T-helper 2 cell treated with Interferon-gamma antibody and Interleukin-4, amounts not matched to agents 5 μg/mL and 100 μg/mL, for 36 hours (primary cell): ENCODE results near the gene FOXO6.

Source experiments
- DNase-seq: peaks from one replicate; pipeline ENCODE4 v3.0.0; 2021; ENCODE audit warnings: low spot score
- H3K27ac Mint-ChIP-seq: one replicate; pipeline ENCODE4 v1.8.0; 2021; ENCODE audit warnings: mild to moderate bottlenecking, mixed read lengths
- H3K27me3 Mint-ChIP-seq: one replicate; pipeline ENCODE4 v1.8.0; 2021; ENCODE audit warnings: low read depth, mixed read lengths
- H3K36me3 Mint-ChIP-seq: one replicate; pipeline ENCODE4 v1.8.0; 2021; ENCODE audit warnings: low read depth, mixed read lengths
- H3K4me1 Mint-ChIP-seq: one replicate; pipeline ENCODE4 v1.8.0; 2021; ENCODE audit warnings: low read depth, mixed read lengths
- H3K4me3 Mint-ChIP-seq: one replicate; pipeline ENCODE4 v1.8.0; 2022; ENCODE audit warnings: mild to moderate bottlenecking, moderate library complexity, mixed read lengths
- H3K9me3 Mint-ChIP-seq: one replicate; pipeline ENCODE4 v1.8.0; 2021; ENCODE audit warnings: mixed read lengths

FOXO6 gene

DNA sequence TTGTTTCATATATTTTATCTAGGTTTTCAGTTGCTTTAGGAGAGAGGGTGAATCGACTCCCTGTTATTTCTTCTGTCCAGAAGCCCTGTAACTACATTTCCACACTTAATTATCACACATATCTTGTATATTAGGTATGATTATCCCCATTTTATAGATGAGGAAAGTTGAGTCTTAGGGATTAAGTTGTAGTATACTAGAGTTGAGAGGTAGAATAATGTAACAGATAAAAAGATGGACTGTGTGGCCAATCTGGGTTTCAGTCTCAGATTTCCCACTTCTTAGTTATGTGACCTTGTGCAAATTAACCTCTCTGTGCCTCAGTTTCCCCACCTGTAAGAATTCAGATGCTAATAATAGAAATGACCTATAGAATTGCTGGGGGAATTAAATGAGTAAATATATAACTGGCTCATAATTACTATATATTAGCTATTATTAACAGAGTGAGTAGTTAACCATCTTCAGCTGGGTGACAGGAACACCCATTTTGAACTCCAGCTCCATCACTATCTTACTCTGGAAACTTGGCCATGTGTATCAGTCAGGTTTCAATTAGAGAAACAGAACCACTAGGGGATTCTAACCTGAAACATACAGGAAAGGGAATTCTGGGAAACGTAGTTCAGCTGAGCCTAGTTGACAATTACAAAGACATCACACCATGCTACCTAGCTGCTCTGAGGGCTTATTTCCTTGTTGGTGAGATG is 20.4 kb upstream of the FOXO6 start:
- Mint-ChIP-seq H3K4me1 (peaks cover 8% of the 10 kb centered on the region), H3K9me3 (peaks cover 4% of the 10 kb centered on the region), H3K4me3 (no peak overlapping the region), H3K27me3 (peaks cover 15% of the 10 kb centered on the region), H3K27ac (no peak overlapping the region), H3K36me3 (no peaks in the 10 kb centered on the region)
- DNase-seq = no peak

DNA sequence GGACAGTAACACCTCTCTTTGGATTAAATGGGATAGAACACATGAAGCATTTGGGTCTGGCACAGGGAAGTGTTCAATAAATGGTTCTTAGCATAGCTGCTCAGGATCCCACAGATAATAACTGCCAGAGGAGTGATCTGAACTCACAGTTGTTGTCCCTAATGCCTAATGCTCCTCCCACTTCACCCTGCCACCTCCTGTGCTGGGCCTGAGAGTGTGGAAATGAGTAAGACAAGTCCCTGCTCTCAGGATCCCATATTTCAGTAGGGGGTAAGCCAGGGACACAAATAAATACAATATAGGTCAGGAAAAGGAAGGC is 19.9 kb upstream of the FOXO6 start:
- Mint-ChIP-seq H3K4me3 (no peak overlapping the region), H3K36me3 (no peaks in the 10 kb centered on the region), H3K27me3 (peaks cover 13% of the 10 kb centered on the region), H3K27ac (no peak overlapping the region), H3K4me1 (peaks cover 8% of the 10 kb centered on the region), H3K9me3 (peaks cover 4% of the 10 kb centered on the region)
- DNase-seq = no peak

DNA sequence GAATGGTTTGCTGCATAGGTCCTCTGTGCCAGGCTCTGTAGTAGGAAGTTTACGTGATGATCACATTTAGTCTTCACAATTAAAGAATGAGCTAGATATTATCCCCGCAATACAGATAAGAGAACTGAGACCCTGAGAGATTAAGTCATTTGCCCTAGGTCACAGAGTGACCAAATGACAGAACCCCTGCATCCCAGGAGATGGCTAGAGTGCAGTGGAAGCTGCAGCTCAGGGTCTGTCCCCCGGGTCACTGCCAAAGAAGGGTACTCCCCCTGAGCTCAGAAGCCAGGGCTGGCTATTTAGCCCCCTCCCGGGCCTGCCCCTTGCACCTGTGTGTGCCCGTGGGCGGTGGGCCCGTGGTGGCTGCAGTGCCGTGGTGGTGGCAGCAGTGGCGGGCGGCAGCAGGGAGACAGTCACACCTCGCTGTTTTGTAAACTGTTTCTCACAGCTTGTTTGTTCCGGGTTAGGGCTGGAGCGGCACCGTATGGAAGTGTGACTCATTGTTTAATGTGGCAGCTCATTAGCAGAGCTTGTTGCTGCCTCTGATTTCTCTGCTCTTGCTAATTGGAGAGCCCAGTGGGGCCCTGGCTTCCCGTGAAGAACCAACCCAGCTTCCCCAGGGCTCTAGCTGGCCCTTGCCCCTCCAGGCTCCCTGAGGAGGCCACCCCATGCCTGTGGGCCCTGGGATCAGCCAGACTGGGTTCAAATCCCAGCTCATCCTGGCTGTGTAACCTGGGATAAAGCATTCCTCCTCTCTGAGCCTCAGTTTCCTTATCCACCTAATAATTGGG is 19.3 kb upstream of the FOXO6 start:
- Mint-ChIP-seq H3K36me3 (no peaks in the 10 kb centered on the region), H3K27ac (no peak overlapping the region), H3K27me3 (peaks cover 12% of the 10 kb centered on the region)

DNA sequence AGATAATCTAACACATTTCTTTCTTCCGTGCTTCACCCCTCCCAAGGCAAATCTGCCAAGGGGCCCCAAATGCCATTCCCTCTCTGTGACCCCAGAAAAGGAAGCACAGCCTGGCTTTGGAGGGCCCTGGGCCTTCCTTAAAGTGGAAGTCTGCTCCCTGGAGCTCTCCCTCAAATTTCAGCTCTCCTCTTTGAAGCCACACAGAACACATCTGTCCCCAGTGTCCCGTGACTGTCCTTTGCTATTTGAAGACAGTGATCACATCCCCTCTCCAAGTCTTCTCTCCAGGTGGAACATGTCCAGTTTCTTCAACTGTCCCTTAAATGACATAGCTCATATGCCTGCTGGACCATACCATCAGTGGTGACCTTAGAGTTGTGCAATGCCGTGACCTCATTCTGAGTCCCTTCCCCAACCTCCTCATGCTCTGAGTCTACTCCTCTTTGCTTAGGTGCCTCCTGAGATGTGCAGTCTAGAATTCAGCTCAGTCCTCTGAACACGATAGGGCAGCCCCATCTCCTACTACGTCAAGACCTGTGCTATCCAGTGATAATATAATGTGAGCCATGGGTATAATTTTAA is 18.4 kb upstream of the FOXO6 start:
- Mint-ChIP-seq H3K27ac (no peak overlapping the region), H3K4me1 (peaks cover 8% of the 10 kb centered on the region), H3K9me3 (peaks cover 4% of the 10 kb centered on the region), H3K27me3 (peaks cover 8% of the 10 kb centered on the region), H3K36me3 (no peaks in the 10 kb centered on the region), H3K4me3 (no peak overlapping the region)
- no peak for DNase-seq

More for the DNA sequence above, 19.3 kb upstream of the FOXO6 start:
- no peak for DNase-seq
- H3K4me3 Mint-ChIP-seq = no peak overlapping the region
- peaks cover 4% of the 10 kb centered on the region for H3K9me3 Mint-ChIP-seq
- peaks cover 8% of the 10 kb centered on the region for H3K4me1 Mint-ChIP-seq

DNA sequence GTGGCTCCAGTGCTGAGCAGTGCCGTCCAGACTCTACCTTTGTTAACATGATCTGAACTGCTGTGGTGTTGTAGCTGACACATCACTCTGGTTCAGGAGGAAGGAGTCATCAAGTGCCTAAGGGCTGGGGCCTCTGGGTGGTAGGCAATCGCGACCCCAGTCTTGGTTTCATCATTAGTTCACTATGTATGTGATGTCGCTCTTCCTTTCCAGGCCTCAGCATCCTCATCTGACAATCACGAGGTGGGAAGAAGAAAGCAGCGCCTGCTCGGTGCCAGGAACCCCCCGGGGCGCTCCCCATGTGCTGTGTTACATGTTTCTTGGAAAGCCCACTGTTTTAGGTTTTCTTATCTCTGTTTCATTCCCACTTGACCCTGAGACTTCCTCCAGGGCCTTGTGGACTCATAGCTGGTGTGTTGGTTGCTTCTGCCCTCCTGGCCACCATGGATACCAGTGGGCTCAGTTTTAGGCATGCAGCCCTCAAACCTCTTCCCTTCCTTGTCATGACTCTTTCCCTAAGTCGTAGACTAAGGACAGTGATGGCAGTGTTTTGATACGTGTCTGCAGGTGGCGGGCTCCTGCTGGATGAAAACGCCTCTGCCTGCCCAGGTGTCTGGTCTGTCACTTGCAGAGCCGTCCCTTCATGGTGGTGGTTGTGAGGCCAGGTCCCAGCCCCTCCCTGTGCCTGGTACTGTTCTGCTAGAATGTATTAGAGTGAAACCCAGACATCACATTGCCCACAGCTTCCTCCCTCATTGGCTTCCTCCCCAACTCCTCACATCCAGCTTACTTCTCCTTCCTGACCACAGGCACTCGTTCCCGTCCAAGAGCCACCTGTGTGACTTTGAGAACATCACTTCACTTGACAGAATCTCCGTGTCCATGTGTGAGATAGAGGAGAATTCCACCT is 17.2 kb upstream of the FOXO6 start:
- H3K27me3 Mint-ChIP-seq = peaks cover 6% of the 10 kb centered on the region
- DNase-seq = no peak
- no peaks in the 10 kb centered on the region for H3K9me3 Mint-ChIP-seq
- no peaks in the 10 kb centered on the region for H3K36me3 Mint-ChIP-seq
- H3K27ac Mint-ChIP-seq = peak overlapping the region; percentile 34
- H3K4me1 Mint-ChIP-seq = peaks cover 8% of the 10 kb centered on the region
- no peak overlapping the region for H3K4me3 Mint-ChIP-seq

DNA sequence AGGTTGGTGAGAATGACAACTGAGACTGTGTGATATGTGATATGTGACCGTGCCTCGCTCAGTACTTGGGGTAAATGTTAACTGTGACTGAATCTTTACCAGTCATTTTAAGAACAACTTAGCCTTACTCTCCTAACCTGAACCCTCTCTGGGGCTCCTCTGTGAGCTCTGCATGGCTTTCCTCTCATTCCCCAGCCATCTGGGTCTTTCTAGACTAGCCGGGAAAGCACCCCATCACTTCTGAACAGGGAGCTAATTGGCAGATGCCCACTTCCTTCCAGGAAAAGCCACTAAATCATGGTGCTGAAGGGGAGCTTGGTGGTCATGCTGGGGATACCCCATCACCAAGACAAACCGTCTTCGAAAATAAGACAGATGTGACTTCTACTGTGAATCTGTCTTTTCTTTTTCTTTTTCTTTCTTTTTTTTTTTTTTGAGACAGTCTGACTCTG is 16.5 kb upstream of the FOXO6 start:
- H3K36me3 Mint-ChIP-seq = no peaks in the 10 kb centered on the region
- DNase-seq = no peak
- H3K4me3 Mint-ChIP-seq = no peak overlapping the region
- H3K9me3 Mint-ChIP-seq = no peaks in the 10 kb centered on the region
- peak overlapping the region; percentile 34 for H3K27ac Mint-ChIP-seq
- H3K27me3 Mint-ChIP-seq = peaks cover 7% of the 10 kb centered on the region
- peaks cover 8% of the 10 kb centered on the region for H3K4me1 Mint-ChIP-seq

DNA sequence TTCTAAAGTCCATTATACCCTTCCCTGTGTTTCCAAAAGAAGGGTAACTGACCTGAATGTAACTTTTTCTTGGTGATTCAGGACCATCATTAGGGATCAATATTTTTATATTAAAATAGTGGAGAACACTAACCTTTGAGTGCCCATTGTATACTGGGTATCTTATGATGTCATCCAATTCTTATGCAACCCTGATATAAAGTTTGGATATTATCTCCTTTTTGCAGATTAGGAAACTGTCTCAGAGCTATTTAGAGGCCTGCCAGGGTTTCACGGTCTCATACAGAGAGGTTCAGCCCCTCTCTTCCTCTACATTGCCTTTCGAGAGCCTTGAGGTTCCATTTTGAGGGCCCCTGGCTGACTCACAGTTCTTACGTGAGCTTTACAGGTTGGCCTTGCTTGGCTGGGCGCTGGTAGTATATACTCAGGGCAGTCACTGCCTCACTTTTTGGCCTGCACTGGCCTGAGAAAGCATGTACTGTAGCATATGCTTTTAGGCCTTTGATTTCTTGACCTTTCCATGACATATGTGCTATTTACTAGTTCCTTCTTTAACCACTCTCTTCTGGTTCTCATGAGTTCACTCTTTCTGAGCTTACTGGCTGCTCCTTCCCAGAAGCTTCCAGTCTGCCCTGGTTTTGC is 15.7 kb upstream of the FOXO6 start:
- Mint-ChIP-seq H3K4me1 (peaks cover 8% of the 10 kb centered on the region), H3K4me3 (no peak overlapping the region), H3K27ac (no peak overlapping the region), H3K9me3 (no peaks in the 10 kb centered on the region), H3K27me3 (peaks cover 4% of the 10 kb centered on the region), H3K36me3 (no peaks in the 10 kb centered on the region)
- no peak for DNase-seq

DNA sequence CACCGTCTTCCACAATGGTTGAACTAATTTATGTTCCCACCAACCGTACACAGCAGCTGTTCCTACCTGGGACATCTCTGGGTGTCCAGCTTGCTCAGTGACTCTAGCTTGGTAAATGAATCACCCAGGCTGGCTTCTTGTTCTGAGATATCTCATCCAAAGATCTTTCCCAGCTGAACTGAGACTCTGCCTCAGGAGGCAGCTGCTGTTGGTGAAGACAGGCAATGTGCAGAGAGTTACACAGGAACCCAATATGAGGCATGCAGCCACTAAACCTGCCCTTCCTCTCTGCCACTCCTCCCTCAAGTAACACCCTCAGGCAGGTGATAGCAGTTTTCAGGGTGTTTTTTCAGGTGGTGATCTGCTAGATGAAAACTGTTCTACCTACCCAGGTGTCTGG is 14.0 kb upstream of the FOXO6 start:
- Mint-ChIP-seq H3K27ac (no peak overlapping the region), H3K4me1 (peaks cover 8% of the 10 kb centered on the region), H3K27me3 (peaks cover 4% of the 10 kb centered on the region), H3K9me3 (no peaks in the 10 kb centered on the region), H3K36me3 (no peaks in the 10 kb centered on the region), H3K4me3 (no peak overlapping the region)
- no peak for DNase-seq

DNA sequence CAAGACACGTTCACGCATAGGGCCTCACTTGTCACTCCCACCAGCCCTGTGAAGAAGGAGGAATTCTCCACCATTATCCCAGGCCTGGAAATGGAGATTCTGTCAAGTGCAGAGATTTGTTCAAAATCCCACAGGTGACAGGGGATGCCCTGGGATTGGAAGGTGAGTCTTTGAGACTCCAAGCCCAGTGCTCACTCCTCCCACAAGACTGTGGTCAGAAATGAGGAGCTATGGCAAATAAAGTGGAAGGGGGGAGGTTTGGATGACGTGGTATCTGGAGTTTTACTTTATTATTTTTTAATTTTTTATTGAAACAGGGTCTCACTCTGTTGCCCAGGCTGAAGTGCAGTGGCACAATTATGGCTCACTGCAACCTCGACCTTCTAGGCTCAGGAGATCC is 12.8 kb upstream of the FOXO6 start:
- H3K9me3 Mint-ChIP-seq = no peaks in the 10 kb centered on the region
- H3K27me3 Mint-ChIP-seq = peaks cover 4% of the 10 kb centered on the region
- no peak for DNase-seq
- H3K4me1 Mint-ChIP-seq = peaks cover 8% of the 10 kb centered on the region
- H3K36me3 Mint-ChIP-seq = no peaks in the 10 kb centered on the region
- H3K4me3 Mint-ChIP-seq = no peak overlapping the region
- no peak overlapping the region for H3K27ac Mint-ChIP-seq

DNA sequence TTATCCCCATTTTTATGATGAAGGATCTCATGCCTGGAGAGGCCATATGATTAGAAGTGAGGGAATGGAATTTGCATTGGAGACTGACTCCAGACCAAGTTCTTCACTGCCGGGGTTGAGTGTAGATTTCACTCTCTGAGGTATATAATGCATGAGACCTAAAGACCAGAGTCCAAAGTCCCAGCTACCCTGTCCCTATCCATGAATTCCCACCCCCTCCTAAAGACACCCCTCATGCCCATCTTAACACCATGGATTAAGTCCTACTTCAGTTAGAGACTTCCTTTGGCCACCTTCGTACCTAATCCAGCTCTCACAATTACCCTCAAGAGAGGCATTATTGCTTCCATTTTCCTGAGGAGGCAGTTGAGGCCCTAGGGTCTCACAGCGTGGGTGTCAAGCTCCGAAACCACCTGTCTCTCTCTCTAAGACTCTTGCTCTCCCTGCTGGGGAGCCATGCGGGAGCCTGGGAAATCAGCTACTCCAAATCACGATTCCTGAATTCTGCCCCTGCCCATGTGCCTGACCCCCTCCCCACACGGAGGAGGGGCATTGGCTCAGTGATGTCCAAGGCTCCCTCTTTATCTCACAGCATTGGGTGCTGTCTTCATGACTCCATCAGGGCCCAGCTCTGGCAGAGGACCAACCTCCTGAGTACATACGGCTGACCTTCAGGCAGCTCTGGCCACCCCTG is 11.7 kb upstream of the FOXO6 start:
- H3K27ac Mint-ChIP-seq = no peak overlapping the region
- H3K36me3 Mint-ChIP-seq = no peaks in the 10 kb centered on the region

DNA sequence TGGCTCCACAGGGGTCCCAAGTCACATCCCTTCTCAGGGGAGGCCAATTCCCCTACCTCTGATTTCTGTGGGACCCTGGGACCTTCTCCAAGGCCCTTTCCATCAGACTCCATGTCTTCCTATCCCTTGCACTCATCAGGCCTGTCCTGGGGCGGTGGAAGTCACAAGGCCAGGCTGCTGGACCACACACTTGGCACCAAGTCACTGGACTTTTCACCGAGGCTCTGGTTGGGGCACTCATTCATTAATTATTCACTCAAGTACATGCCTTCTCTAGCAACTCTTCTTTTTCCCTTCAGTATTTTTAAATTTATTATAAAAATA is 11.2 kb upstream of the FOXO6 start:
- no peak for DNase-seq

More for the DNA sequence above, 11.7 kb upstream of the FOXO6 start:
- no peak overlapping the region for H3K4me3 Mint-ChIP-seq
- peaks cover 2% of the 10 kb centered on the region for H3K4me1 Mint-ChIP-seq
- H3K9me3 Mint-ChIP-seq = no peaks in the 10 kb centered on the region
- peaks cover 4% of the 10 kb centered on the region for H3K27me3 Mint-ChIP-seq
- DNase-seq = no peak

DNA sequence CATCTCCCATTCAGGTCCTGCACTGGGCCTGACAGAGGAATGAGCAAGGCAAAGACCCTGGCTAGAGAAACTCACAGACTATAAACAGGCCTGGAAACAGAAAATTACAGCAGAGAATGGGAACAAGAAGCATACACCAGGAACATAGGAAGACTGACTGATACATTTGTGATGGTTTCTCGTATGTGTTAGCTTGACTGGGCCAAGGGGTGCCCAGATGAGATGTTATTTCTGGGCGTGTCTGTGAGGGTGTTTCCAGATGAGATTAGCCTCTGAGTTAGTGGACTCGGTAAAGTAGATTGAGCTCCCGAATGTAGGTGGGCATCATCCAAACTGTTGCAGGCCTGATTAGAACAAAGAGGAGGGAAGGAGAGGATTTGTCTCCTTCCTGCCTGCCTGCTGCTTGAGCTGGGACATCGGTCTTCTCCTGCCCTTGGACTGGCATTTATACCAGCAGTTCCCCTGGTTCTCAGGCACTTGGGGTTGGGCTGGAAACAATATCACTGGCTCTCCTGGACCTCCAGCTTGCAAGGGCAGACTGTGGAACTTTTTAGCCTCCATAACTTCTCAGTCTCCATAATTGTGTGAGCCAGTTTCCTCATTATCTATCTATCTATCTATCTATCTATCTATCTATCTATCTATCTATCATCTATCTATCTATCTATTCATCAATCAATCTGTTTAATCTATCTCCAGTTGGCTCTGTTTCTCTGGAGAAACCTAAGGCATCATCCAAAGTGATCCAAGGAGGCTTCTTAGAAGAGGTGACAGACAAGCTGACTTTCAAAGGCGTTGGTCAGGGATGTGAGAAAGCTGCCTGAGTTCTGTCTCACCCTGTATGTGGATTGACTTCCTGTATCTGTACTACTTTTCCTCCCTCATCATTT is 9.7 kb upstream of the FOXO6 start:
- H3K27ac Mint-ChIP-seq = no peak overlapping the region
- H3K9me3 Mint-ChIP-seq = no peaks in the 10 kb centered on the region
- H3K4me1 Mint-ChIP-seq = no peaks in the 10 kb centered on the region
- no peak for DNase-seq
- H3K4me3 Mint-ChIP-seq = no peak overlapping the region
- H3K36me3 Mint-ChIP-seq = no peaks in the 10 kb centered on the region
- peaks cover 5% of the 10 kb centered on the region for H3K27me3 Mint-ChIP-seq

More for the DNA sequence above, 11.2 kb upstream of the FOXO6 start:
- H3K27me3 Mint-ChIP-seq = peaks cover 4% of the 10 kb centered on the region
- H3K4me3 Mint-ChIP-seq = no peak overlapping the region
- H3K4me1 Mint-ChIP-seq = no peaks in the 10 kb centered on the region
- H3K9me3 Mint-ChIP-seq = no peaks in the 10 kb centered on the region
- H3K36me3 Mint-ChIP-seq = no peaks in the 10 kb centered on the region
- no peak overlapping the region for H3K27ac Mint-ChIP-seq
